Measurements from ENCODE around the gene PRRC2B. TPM values are rescaled to one million over a fixed set of nuclear protein-coding genes. Genes with fewer than 3 reads are reported as not detected.

Gene PRRC2B
- total RNA-seq, 1 experiment from 2014 or later = 170 TPM

- DNase-seq (ENCODE audit: low read depth, low spot score) = no peak
- POLR2A ChIA-PET = no interaction called here
- H4K20me1 ChIP-seq (ENCODE audit: insufficient read depth) = peaks cover 8% of the 10 kb centered on the region; the same call in 1 of the 2 replicates
- no peaks in the 10 kb centered on the region for H3K36me3 ChIP-seq (ENCODE audit: control insufficient read depth in 1 of 2, insufficient read depth in 2 of 2, low read length in 2 of 2)
- no peaks in the 10 kb centered on the region for H3K27me3 ChIP-seq (ENCODE audit: insufficient read depth, low read length)
- no peak for TF ChIP-seq SIN3A (IDR thresholded peaks at IDR 0.05; ENCODE audit: low read depth)
- ATAC-seq = no peak
- no peak overlapping the region for H3K27ac ChIP-seq (ENCODE audit: low read depth, low read length)
- CTCF ChIA-PET = no interaction called here
- H3K4me2 ChIP-seq (ENCODE audit: low read length) = no peak overlapping the region
- H3K4me1 ChIP-seq (ENCODE audit: control insufficient read depth in 1 of 2, insufficient read depth in 2 of 2, low read length in 2 of 2) = peaks cover 20 to 24% of the 10 kb centered on the region in 2 experiments
- no peak overlapping the region for H2AFZ ChIP-seq (ENCODE audit: low read depth, low read length, poor library complexity, severe bottlenecking)
- H3K4me3 ChIP-seq (replicated peaks in 1 of 2; ENCODE audit: low read depth in 1 of 2, low read length in 2 of 2) = no peak overlapping the region
- no peaks in the 10 kb centered on the region for H3K9me3 ChIP-seq (ENCODE audit: control insufficient read depth in 1 of 2, insufficient read depth in 1 of 2, low read depth in 1 of 2, low read length in 2 of 2)
- H3K79me2 ChIP-seq (ENCODE audit: insufficient read depth, low read length) = peaks cover 21% of the 10 kb centered on the region
- no peaks in the 10 kb centered on the region for H3K9me2 ChIP-seq (ENCODE audit: insufficient read depth)
- H3K9ac ChIP-seq (ENCODE audit: low read length) = no peak overlapping the region
- intact Hi-C loops (cut with micrococcal nuclease) = no loop called here
- RAD21 ChIA-PET (ENCODE audit: low non-redundant PET in 1 of 2, low total read pairs in 2 of 2, uncharacterized antibody in 2 of 2, unreplicated experiment in 2 of 2) = no interaction called here
- no TSS peak for BruUV-seq (replicated peaks)
Measured at GRCh38 chr9:131391504-131391903, 2.4 kb upstream of the PRRC2B start.

- Histone ChIP-seq H3K4me3 (replicated peaks in 1 of 2; ENCODE audit: low read depth in 1 of 2, low read length in 2 of 2) (peak overlapping the region; percentile 61 to 77), H2AFZ (ENCODE audit: low read depth, low read length, poor library complexity, severe bottlenecking) (no peak overlapping the region), H3K27ac (ENCODE audit: low read depth, low read length) (peak overlapping the region; percentile 90), H3K27me3 (ENCODE audit: insufficient read depth, low read length) (no peaks in the 10 kb centered on the region), H3K9ac (ENCODE audit: low read length) (peak overlapping the region; percentile 85), H4K20me1 (ENCODE audit: insufficient read depth) (peaks cover 33% of the 10 kb centered on the region; the same call in 1 of the 2 replicates), H3K9me3 (ENCODE audit: control insufficient read depth in 1 of 2, insufficient read depth in 1 of 2, low read depth in 1 of 2, low read length in 2 of 2) (no peaks in the 10 kb centered on the region), H3K36me3 (ENCODE audit: control insufficient read depth in 1 of 2, insufficient read depth in 2 of 2, low read length in 2 of 2) (no peaks in the 10 kb centered on the region; a peak in 1 of 4 replicates), H3K79me2 (ENCODE audit: insufficient read depth, low read length) (peaks cover 52% of the 10 kb centered on the region), H3K4me2 (ENCODE audit: low read length) (peak overlapping the region; percentile 83), H3K4me1 (ENCODE audit: control insufficient read depth in 1 of 2, insufficient read depth in 2 of 2, low read length in 2 of 2) (peaks cover 42 to 48% of the 10 kb centered on the region in 2 experiments), H3K9me2 (ENCODE audit: insufficient read depth) (no peaks in the 10 kb centered on the region)
- ChIA-PET RAD21 (ENCODE audit: low non-redundant PET in 1 of 2, low total read pairs in 2 of 2, uncharacterized antibody in 2 of 2, unreplicated experiment in 2 of 2) (no interaction called here), POLR2A (interaction anchor here (1.2 kb wide), 1 partner anchor 21 kb away, joined by 3 read pairs; no protein-coding TSS in a partner anchor), CTCF (no interaction called here)
- intact Hi-C loops (cut with micrococcal nuclease) = no loop called here
- ATAC-seq (peak; percentile 31), DNase-seq (ENCODE audit: low read depth, low spot score) (no peak)
- TF ChIP-seq ZFX (IDR thresholded peaks at IDR 0.05) (peak; percentile 92), CTCF (IDR thresholded peaks at IDR 0.05 in 2 of 3, conservative IDR thresholded peaks at IDR 0.05 in 1 of 3; ENCODE audit: borderline replicate concordance in 1 of 3, insufficient read depth in 1 of 3, low read depth in 2 of 3, low read length in 2 of 3) (no peak), ZNF274 (IDR thresholded peaks at IDR 0.05; ENCODE audit: low read depth, low read length) (no peak)
- BruUV-seq (replicated peaks) = no TSS peak
Measured at GRCh38 chr9:131394464-131395156, 724 bp downstream of the PRRC2B start.

Measured in HCT116 (cell line).